D721Med (cell line): ENCODE data around the gene PRR5L.

Experiments
- DNase-seq: peaks from one replicate; pipeline ENCODE4 v3.0.0; 2011; ENCODE audit warnings: low spot score; ENCODE audit not compliant: insufficient read length
- FAIRE-seq: peaks from 2 replicates; lab custom pipeline; 2011; peaks lifted over from hg19 to GRCh38; lab: Jason Lieb, UNC
- CTCF ChIP-seq: IDR thresholded peaks from 2 replicates; pipeline ENCODE4 v1.5.1; 2012; ENCODE audit warnings: mild to moderate bottlenecking, control low read depth; ENCODE audit not compliant: insufficient read depth; ENCODE audit errors: missing control alignments

Gene PRR5L

GRCh38 chr11:36356201-36356600, 60.1 kb downstream of the PRR5L start:
- TF ChIP-seq CTCF: no peak
- no peak for FAIRE-seq
- DNase-seq: no peak

GRCh38 chr11:36357831-36358230, 61.7 kb downstream of the PRR5L start:
- TF ChIP-seq CTCF: no peak
- no peak for FAIRE-seq
- DNase-seq: no peak

GRCh38 chr11:36358436-36358835, 62.3 kb downstream of the PRR5L start:
- DNase-seq: no peak
- TF ChIP-seq CTCF: no peak
- FAIRE-seq: no peak

GRCh38 chr11:36360318-36360717, 64.2 kb downstream of the PRR5L start:
- no peak for FAIRE-seq
- DNase-seq: no peak
- no peak for TF ChIP-seq CTCF

GRCh38 chr11:36360826-36361415, 64.8 kb downstream of the PRR5L start:
- FAIRE-seq: no peak
- DNase-seq: no peak
- no peak for TF ChIP-seq CTCF

GRCh38 chr11:36361472-36361871, 65.4 kb downstream of the PRR5L start:
- TF ChIP-seq CTCF: no peak
- FAIRE-seq (no peak), DNase-seq (no peak)

GRCh38 chr11:36361901-36362391, 65.9 kb downstream of the PRR5L start:
- TF ChIP-seq CTCF: no peak
- DNase-seq (no peak), FAIRE-seq (no peak)
